NB4 (cell line): ENCODE results near the gene DNAH11.

Experiments used
- DNase-seq: peaks from one replicate; pipeline ENCODE4 v3.0.0; 2010; ENCODE audit warnings: low read depth
- H3K4me3 ChIP-seq: one replicate; pipeline ENCODE4 v1.5.1; 2011; ENCODE audit warnings: mild to moderate bottlenecking, low read depth, low read length, moderate library complexity
- CTCF ChIP-seq: IDR thresholded peaks from one replicate; pipeline ENCODE4 v1.5.1; 2012; ENCODE audit warnings: low read depth, low read length
- MAX ChIP-seq: IDR thresholded peaks from 2 replicates; pipeline ENCODE4 v1.6.1; 2011; ENCODE audit warnings: low read depth, low read length
- MYC ChIP-seq: IDR thresholded peaks from 2 replicates; pipeline ENCODE4 v1.6.1; 2011; ENCODE audit warnings: low read depth, low read length
- POLR2A ChIP-seq: IDR thresholded peaks from 2 replicates; pipeline ENCODE4 v1.6.1; 2011; ENCODE audit warnings: mild to moderate bottlenecking; ENCODE audit not compliant: insufficient read length; ENCODE audit errors: extremely low read depth

The DNAH11 gene

DNA sequence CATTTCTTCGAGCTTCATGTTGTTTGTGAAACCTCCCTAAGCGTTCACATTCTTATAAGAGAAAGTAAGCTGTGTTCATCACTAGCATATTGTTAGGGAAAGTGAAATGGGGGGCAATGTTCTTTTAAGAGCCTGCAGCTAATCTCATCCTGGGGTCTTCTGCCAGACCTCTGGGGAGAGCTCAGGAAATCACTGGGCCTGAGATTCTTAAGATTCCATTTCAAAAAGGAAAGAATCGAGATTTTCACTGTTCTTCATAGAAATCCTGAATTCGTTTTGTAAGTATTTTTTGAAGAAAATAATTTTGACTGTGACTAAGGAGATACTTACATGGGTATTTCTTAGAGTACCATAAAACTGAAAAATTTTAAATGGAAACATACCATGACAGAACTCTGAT, 242.2 kb downstream of the DNAH11 start:
- H3K4me3 ChIP-seq, result no peak overlapping the region
- DNase-seq, result no peak
- TF ChIP-seq MYC (no peak), MAX (no peak), POLR2A (no peak), CTCF (no peak)

DNA sequence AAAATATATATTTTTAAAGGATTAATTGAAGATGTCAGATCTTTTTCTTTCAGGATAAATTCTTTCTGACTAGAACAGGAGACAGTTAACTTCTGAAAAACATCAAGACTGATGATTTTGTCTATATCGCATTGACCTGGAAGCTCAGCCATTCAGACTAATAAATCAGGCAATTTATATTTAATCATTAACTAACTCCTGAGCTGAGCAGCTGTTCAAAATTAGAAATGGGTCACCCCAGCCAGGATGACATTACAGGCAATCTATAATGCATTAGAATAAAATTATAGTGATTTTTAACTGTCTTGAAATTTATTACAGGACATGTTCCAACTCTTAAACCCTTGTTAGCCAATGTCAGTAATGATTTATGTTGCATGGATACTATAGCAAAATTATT, 263.0 kb downstream of the DNAH11 start:
- no peak for DNase-seq
- TF ChIP-seq MYC, result no peak
- no peak overlapping the region for H3K4me3 ChIP-seq

DNA sequence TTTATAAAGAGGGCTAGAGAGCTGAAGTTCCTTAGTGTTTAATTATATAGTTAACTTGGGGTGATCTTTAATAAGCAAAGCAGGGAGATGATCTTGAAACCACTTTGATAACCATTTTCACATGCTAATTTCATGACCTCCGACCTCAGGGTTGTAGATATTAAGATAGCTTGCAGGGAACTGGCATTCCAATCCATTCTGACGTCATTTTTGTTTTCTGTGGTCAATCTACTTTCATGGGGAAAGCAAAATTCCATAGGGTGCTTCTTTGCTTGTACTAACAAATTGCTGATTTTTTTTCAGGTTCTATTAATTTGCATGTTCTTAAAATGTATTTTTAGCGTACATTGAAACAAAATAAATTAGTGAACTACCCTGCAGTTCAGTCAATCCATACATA, 263.5 kb downstream of the DNAH11 start:
- no peak for DNase-seq
- TF ChIP-seq CTCF (no peak), MYC (no peak), POLR2A (no peak), MAX (no peak)
- H3K4me3 ChIP-seq, result no peak overlapping the region

GRCh38 chr7:21819048-21819447, 276.2 kb downstream of the DNAH11 start:
- no peak overlapping the region for H3K4me3 ChIP-seq
- no peak for DNase-seq
- TF ChIP-seq POLR2A (no peak), MAX (no peak), MYC (no peak), CTCF (no peak)

GRCh38 chr7:21828841-21829240, 286.0 kb downstream of the DNAH11 start:
- H3K4me3 ChIP-seq, result no peak overlapping the region
- DNase-seq, result no peak
- TF ChIP-seq MAX, result no peak
- no peak for TF ChIP-seq POLR2A
- TF ChIP-seq CTCF, result no peak
- no peak for TF ChIP-seq MYC

- TF ChIP-seq MYC, result no peak
- no peak for TF ChIP-seq CTCF
- TF ChIP-seq MAX, result no peak
- no peak for TF ChIP-seq POLR2A
- H3K4me3 ChIP-seq, result no peak overlapping the region
- no peak for DNase-seq
Observed at GRCh38 chr7:21829731-21830130, 286.9 kb downstream of the DNAH11 start.
